Mucosa of descending colon (tissue), 3 donors: ENCODE measurements around the gene LASP1. TPM values are rescaled to one million over a fixed set of nuclear protein-coding genes. Genes with fewer than 3 reads are reported as not detected.

Source experiments
- ATAC-seq: fragments of 200-7000 bp; cut with Tn5 transposase; one replicate; pipeline ENCODE4 v1.9.1; 2020; ENCODE audit warnings: mild to moderate bottlenecking, moderate library complexity
- DNase-seq, 3 donors: peaks; one replicate each; pipeline ENCODE4 v3.0.0-alpha.2; 2020
- H3K36me3 ChIP-seq: fragments of 200-600 bp; one replicate; pipeline ENCODE4 v1.8.0; 2021; ENCODE audit warnings: low read depth, mild to moderate bottlenecking
- H3K4me1 ChIP-seq: fragments of 200-600 bp; one replicate; pipeline ENCODE4 v1.8.0; 2021; ENCODE audit warnings: low read depth, mild to moderate bottlenecking
- H3K4me3 ChIP-seq: fragments of 200-600 bp; one replicate; pipeline ENCODE4 v1.8.0; 2021; ENCODE audit warnings: mild to moderate bottlenecking
- H3K9me3 ChIP-seq: fragments of 200-600 bp; one replicate; pipeline ENCODE4 v1.8.0; 2021; ENCODE audit warnings: mild to moderate bottlenecking
- intact Hi-C, 2 donors: fragments of 100-400 bp; cut with DNase I in 1 of 2; cut with micrococcal nuclease in 1 of 2; formaldehyde crosslinking; loops; one replicate each; pipeline versions ENCODE4 v1.11.0 to v1.11.1; 2022; cut with DNase I, micrococcal nuclease
- total RNA-seq, 3 donors: library from RNA; stranded (reverse); fragmentation: NEBNext Ultra II Directional in 2 of 3; extraction: Animal tissue kit (Norgen Biotek cat#: 25700) in 2 of 3; gene quantifications; one replicate each; pipeline versions ENCODE4 v1.2.1 to v1.2.4, GENCODE V29; 2021 to 2023
- TF ChIP-seq, protein P1 (sequence below): fragments of 200-600 bp; IDR thresholded peaks from one replicate; pipeline ENCODE4 v1.8.0; 2022; ENCODE audit warnings: antibody characterized with exemption, mild to moderate bottlenecking
- donor health status: DM: no; HTN: no; CAD: no; lungs with moderate emphysema.
- donor health status: DM: no; HTN: no; CAD: no.
- donor health status: DM: no; HTN: yes; CAD: no.

The LASP1 gene
- total RNA-seq, 3 donors from 2014 or later, result 163 to 286 (median 276) TPM

DNA sequence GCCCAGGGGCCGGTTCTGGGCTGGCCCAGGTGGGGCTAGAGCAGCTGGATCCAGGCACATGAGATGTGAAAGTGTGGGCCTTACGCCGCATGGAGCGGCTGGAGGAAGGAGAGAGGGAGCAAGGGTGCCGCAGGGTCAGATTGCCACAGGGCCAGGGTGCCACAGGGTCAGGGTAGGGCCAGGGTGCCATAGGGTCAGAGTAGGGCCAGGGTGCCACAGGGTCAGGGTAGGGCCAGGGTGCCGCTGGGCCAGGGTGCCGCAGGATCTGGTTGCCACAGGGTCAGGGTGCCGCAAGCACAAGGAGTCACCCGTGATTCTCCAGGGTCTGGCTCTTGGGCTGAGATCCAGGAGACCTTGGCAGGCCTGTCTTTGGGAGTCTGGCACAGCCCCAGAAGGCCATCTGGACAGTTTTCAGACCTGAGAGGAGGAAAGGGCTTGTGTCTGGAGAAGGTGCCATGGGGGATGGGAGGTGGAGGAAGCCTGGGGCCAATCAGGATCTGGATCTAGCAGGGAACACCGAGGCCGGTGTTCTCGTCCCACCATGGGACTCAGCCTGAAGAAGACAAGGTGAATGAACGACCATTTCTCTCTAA lies 42.5 kb downstream of the LASP1 start:
- TF ChIP-seq, protein P1, sequence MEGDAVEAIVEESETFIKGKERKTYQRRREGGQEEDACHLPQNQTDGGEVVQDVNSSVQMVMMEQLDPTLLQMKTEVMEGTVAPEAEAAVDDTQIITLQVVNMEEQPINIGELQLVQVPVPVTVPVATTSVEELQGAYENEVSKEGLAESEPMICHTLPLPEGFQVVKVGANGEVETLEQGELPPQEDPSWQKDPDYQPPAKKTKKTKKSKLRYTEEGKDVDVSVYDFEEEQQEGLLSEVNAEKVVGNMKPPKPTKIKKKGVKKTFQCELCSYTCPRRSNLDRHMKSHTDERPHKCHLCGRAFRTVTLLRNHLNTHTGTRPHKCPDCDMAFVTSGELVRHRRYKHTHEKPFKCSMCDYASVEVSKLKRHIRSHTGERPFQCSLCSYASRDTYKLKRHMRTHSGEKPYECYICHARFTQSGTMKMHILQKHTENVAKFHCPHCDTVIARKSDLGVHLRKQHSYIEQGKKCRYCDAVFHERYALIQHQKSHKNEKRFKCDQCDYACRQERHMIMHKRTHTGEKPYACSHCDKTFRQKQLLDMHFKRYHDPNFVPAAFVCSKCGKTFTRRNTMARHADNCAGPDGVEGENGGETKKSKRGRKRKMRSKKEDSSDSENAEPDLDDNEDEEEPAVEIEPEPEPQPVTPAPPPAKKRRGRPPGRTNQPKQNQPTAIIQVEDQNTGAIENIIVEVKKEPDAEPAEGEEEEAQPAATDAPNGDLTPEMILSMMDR, result no peak
- Histone ChIP-seq H3K4me3 (no peak overlapping the region), H3K4me1 (peaks cover 14% of the 10 kb centered on the region), H3K36me3 (peaks cover 10% of the 10 kb centered on the region), H3K9me3 (no peaks in the 10 kb centered on the region)
- intact Hi-C loops, result no loop called here
- DNase-seq (peak in 1 of 3 donors; percentile 57), ATAC-seq (no peak)

DNA sequence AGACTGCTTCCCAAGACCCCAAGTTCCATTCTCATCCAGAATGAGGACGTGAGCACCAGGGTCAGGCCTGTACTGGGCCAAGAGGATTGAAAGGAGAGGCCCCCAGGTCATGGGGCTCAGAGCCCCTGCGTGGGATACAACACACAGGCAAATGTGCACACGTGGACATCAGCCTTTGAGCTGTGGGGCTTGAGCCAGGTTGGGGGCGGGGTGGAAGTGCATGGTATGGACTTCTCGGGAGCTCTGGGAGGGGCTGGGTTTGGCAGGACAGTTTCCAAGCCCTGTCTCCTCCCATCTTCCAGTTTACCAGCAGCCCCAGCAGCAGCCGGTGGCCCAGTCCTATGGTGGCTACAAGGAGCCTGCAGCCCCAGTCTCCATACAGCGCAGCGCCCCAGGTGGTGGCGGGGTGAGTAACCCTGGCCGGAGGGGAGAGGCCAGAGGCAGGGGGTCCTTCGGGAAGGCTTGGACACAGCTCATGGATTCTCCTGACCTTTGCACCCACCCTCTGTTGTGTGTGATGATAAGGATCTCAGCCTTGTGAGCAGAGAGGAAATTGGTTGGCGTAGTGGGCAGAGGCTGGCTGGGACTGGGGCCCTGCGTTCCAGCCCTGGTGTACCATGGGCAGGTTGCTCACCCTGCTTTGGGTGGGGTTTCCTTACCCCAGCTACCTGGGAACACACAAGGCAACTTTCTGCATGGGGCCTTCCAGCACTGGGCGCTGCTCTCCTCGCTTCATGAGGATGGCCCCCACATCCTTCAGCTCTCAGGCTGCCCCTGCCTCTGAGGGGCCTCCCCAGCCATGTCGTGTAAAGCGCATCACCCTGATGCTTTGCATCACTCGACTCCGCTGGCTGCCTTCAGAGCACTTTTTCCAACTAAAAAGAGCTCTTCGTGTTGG lies 45.1 kb downstream of the LASP1 start:
- DNase-seq (peak in 2 of 3 donors; percentile 45), ATAC-seq (peak; percentile 50)
- H3K4me1 ChIP-seq, result peaks cover 8% of the 10 kb centered on the region

DNA sequence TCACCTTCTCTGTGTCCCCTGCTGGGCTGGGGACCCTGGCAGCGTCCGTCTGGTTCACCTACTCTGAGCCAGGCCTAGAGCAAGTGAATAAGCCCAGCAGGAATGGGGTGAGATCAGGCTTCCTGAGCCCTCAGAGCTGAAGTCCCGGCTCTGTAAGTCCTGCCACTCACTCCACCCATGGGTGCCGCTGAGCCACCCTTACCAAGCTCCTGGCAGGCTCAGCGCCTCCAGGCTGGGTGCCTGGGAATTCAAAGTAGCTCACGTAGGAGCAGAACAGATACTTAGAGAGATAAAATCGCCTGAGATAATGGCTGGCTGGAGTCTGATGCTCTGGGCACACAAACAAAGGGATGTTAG lies 45.8 kb downstream of the LASP1 start:
- peaks cover 14% of the 10 kb centered on the region for H3K36me3 ChIP-seq
- ATAC-seq, result no peak
- TF ChIP-seq, protein P1, result no peak
- peak in 1 of 3 donors; percentile 17 for DNase-seq
- H3K4me3 ChIP-seq, result no peak overlapping the region
- intact Hi-C loops, result no loop called here
- no peaks in the 10 kb centered on the region for H3K9me3 ChIP-seq
- peaks cover 8% of the 10 kb centered on the region for H3K4me1 ChIP-seq

More for the DNA sequence above, 45.1 kb downstream of the LASP1 start:
- Histone ChIP-seq H3K9me3 (no peaks in the 10 kb centered on the region), H3K4me3 (no peak overlapping the region), H3K36me3 (peaks cover 14% of the 10 kb centered on the region)
- intact Hi-C loops, result no loop called here
- TF ChIP-seq, protein P1, result no peak

DNA sequence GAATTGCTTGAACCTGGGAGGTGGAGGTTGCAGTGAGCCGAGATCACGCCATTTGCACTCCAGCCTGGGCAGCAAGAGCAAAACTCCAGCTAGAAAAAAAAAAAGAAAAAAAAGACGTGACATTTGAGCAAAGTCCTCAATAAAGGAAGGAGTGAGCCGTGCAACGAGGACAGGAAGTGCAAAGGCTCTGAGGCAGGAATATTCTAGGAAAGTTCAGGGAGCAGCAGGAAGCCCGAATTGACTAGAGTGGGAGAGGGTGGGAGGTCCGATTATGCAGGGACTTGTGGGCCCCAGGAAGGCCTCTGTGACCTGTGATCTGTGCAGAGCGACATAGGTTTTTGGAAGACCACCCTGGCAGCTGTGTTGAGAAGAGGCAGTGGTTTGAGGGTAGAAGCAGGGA lies 46.9 kb downstream of the LASP1 start:
- Histone ChIP-seq H3K4me1 (peaks cover 8% of the 10 kb centered on the region), H3K4me3 (no peak overlapping the region), H3K9me3 (no peaks in the 10 kb centered on the region), H3K36me3 (peaks cover 14% of the 10 kb centered on the region)
- no peak for ATAC-seq
- TF ChIP-seq, protein P1, result no peak
- intact Hi-C loops, result no loop called here
- no peak for DNase-seq

DNA sequence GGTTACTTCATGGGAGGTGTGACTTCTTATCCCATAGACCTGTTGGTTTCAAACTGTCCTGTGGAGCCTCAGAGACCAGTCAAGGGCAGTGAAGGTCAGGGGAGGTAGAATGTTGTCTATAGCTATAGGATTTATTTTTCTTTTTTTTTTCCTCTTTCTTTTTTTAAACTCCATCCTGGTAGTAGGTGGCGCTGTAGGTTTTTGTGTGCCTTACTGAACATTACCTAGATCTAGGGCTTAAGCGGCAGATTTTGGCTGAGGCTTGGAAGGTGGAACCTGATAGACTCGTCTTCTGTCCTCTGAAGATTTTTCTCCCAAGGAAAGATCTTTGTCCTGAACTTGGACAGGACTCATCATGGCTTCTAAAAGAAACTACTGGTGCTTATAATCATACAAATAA lies 47.4 kb downstream of the LASP1 start:
- intact Hi-C loops, result no loop called here
- Histone ChIP-seq H3K4me1 (peaks cover 8% of the 10 kb centered on the region), H3K4me3 (no peak overlapping the region), H3K9me3 (no peaks in the 10 kb centered on the region), H3K36me3 (peaks cover 14% of the 10 kb centered on the region)
- no peak for DNase-seq
- ATAC-seq, result no peak
- TF ChIP-seq, protein P1, result no peak
